Measurements from ENCODE around the gene TEX264.

The TEX264 gene

DNA sequence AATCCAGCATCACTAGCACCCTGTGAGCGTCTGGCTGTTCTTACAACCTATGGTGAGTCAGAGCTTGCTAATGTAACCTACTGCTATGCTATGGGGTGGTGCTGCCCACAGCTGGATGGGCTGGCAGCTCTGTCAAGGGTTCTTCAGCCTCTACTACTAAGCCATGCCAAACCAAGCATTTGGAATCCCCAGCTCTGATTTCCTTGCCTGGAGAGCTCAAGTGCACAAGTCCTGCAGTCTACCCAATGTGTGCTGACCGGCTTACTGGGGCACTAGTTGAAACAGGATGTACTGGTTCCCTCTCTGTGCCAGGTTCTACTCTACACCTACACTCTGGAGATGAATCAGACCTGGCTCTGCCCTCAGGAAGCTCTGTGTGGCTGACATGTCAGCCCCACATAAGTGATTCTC is 4.2 kb downstream of the TEX264 start:
- no peak for DNase-seq (ENCODE audit: low read depth in 2 of 2)

GRCh38 chr3:51676102-51676640 is 5.1 kb downstream of the TEX264 start:
- DNase-seq (ENCODE audit: low read depth in 2 of 2), result no peak

DNA sequence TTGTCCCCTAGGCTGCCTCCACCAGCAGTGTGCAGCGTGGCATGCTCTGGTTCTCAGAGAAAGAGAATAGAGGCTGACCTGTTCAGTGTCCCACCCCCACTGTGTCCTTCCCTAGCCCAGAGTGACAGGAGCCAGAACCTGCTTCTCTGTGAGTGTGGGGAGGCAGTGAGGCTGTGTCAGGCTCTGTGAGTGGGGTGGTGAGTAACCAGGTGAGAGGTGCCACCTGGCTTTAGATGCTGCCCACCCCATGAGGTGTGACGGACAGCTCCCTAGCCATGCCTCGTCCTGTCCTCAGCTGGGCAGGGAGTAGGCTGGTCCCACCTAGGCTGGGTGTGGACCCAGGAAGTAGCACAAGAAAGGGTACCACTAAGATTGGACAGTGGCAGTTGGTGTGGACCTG is 6.3 kb downstream of the TEX264 start:
- DNase-seq (ENCODE audit: low read depth in 2 of 2), result no peak

DNA sequence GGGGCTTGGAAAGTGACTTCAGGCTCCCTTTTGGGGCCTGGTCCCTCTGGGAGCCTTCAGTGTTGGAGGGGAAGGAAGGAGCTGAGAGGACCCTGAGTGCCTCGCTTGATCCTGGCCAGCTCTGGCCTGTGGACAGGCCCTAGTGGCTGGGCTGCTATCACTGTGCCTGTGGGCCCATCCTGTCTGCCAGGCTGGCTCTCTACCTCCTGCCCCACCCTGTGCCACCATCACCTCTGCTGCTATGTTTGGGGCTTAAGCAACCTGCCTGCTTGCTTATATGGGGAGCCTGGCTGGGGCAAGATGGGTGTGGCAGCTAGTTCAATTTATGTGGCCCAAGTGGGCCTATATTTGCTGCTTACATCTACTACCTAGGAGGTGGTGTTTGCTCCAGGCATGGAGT is 7.1 kb downstream of the TEX264 start:
- DNase-seq (ENCODE audit: low read depth in 2 of 2), result no peak

GRCh38 chr3:51678641-51679040 is 7.6 kb downstream of the TEX264 start:
- DNase-seq (ENCODE audit: low read depth in 2 of 2), result no peak

DNA sequence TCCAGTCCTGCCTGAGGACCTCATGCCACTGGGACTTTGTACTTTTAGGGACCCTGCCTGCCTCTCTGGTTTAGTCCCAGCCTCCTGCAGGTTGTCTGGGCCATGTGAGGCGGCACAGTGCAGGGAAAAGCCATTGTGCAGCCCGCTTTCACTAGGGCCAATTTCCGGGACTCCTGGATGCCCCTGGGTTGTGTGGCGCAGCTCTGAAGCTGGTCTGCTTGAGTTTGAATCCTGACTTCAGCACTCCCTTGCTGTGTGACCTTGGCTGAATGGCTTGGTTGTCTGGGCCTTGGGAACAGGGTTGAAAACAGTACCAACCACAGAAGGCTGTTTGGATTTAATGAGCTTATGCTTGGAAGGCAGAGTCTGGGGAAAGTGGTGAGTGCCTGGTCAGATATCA is 8.3 kb downstream of the TEX264 start:
- DNase-seq (ENCODE audit: low read depth in 2 of 2), result no peak

- no peak for DNase-seq (ENCODE audit: low read depth in 2 of 2)
Measured at GRCh38 chr3:51679777-51680176, 8.7 kb downstream of the TEX264 start.

- no peak for DNase-seq (ENCODE audit: low read depth in 2 of 2)
Measured at GRCh38 chr3:51680196-51680595, 9.1 kb downstream of the TEX264 start.

DNA sequence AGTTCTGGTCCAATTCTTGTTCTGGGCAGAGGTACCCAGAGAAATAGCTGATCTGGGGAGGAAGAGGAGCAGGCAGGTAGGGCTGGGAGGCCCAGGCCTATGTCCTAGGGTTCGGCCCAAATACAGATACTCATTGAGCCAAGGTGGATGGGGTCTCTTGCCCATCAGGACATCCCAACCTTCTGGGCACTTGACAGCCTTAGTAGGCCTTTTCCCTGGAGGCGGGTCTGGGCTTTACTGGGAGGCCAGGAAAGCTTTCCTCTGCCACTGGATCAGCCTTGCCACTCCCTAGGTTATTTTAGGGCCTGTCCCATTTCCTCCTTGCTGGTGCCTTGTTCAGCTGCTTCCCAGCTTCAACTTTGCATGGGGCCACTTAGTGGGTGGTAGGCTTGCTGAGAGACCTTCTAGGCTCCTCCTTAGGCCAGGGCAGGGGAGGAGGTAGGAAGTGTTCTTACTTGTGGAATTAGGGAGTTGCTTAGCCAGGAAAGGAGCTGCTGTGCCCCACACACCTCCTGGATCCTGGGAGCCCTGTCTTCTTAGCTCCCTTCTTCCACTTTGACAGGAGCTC is 9.7 kb downstream of the TEX264 start:
- DNase-seq (ENCODE audit: low read depth in 2 of 2), result no peak

DNA sequence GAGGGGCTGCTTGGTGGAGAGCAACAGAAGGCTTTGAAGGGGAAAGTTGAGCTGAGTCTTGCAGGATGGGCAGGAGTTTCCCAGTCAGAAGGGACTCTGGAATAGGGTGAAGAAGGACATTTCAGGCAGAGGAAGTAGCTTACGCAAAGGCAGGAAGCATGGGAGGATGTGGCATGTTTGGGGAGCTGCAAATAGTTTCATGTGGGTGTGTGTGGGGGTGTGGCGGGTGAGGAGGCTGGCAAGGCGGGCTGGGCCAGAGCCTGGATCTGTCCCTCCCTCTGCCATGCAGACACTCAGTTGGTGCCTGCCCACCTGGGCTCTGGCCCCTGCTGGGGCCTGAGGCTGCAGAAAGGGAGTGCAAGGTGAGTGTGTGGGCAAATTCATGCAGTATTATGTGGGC is 10.4 kb downstream of the TEX264 start:
- no peak for DNase-seq (ENCODE audit: low read depth in 2 of 2)

- DNase-seq (ENCODE audit: low read depth in 2 of 2), result peak in 1 of 2 donors; percentile 53
Measured at GRCh38 chr3:51682079-51682478, 11.0 kb downstream of the TEX264 start.

- DNase-seq (ENCODE audit: low read depth in 2 of 2), result no peak
Measured at GRCh38 chr3:51682526-51682925, 11.5 kb downstream of the TEX264 start.

DNA sequence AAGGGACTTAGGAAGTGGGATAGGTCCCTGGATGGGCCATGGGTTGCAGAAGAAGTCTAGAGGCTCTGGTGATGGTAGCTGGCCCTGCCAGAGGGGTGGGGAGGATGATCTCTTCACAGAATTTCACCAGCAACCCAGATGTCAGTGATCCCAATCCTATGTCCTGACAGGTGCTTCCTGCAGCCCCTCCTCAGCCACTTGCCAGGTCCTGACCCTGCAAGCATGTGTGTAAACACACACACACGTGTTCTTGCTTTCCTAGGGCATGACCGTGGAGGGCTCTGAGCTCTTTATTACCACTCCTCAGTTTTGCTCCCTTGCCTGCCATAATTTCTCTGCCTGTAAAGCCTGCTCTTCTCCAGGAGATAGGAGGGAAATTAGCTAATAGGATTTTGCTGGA is 12.5 kb downstream of the TEX264 start:
- DNase-seq (ENCODE audit: low read depth in 2 of 2), result no peak

DNA sequence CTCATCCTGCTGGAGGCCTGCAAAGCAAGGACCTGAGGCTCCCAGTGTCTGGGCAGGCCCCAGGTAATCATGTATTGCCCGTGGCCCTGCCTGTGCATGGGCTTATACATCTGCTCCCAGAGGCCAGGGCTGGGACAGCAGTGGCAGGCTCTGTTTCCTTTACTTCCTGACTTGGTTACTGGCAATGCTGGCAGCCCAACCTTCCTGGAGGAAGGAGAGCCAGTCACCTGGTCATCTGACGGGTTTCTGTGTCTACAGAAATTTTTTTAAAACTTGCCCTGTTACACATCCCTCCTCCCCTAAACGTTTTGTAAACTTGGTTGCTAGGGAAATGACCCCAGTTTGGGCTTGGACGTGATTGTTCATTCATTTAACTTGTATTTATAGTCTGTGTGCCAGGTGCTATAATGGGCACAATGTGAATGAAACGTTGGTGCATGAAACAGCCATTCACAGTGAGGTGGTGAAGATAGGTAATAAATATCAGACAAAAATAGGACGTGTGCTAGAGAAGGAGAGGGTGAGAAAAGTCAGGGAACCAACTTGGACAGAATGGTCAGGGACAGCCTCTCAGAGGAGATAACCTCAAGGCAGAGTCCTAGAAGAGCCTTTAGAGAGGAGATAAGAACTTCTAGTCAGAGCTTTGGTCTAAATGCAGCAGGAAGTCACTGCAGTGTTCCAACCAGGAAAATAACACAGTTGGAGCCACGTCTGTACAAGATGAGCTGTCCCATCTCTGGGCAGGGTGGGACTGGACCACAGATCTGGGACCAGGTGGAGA is 14.1 kb downstream of the TEX264 start:
- DNase-seq (ENCODE audit: low read depth in 2 of 2), result no peak

DNA sequence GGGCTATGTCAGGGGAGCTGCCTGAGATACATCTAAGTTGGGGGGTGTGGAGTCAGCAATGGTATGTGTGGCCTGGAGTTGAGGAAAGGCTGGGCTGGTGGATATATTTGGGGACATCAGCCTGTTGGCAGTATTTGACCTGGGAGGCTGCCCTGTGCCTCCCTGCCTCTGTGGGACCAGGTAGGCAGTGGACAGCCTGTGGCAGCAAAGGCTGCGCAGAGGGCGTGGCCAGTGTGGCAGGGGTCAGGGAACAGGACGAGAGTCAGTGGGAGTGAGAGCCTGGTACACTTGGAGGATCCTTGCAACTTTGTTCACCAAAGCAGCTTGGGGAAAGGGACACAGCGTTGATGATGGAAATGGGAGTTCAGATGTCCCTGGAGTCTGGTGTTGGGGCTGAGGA is 15.0 kb downstream of the TEX264 start:
- no peak for DNase-seq (ENCODE audit: low read depth in 2 of 2)

DNA sequence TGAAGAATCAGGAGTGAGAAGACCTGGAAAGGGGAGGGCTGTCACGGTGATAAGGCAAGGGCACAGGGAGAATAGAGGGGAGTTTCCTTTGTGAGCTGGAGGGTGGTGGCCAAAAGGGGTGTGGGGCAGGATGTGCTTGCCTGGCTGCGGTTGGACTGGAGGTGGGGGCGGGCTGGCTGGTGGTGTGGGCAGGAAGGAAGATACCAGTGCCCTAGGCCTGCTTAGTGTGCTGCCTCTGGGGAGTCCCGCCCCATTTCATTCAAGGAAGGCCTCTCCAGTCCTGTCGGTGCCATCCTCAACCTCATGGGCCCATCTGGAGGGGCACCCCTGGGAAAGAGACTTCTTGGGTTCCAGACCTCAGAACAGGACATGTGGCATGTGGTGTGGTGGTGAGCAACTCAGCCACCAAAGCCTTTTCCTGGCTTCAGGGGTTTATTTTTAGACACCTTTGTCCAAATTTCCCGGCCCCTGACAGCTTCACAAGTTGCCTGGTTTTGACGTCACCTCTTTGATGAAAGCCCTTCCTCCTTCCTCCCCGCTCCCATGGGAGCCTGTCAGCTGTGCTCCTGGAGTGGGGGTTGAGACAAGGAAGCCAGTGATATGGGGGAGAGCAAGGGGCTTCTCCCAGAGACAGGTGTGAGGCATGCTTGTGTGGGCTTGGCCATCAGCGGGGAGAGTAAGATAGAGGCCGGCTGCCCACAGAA is 15.6 kb downstream of the TEX264 start:
- peak; percentile 71 to 72 for DNase-seq (ENCODE audit: low read depth in 2 of 2)

GRCh38 chr3:51687431-51688205 is 16.6 kb downstream of the TEX264 start:
- no peak for DNase-seq (ENCODE audit: low read depth in 2 of 2)

GRCh38 chr3:51688206-51688600 is 17.2 kb downstream of the TEX264 start:
- DNase-seq (ENCODE audit: low read depth in 2 of 2), result no peak

DNA sequence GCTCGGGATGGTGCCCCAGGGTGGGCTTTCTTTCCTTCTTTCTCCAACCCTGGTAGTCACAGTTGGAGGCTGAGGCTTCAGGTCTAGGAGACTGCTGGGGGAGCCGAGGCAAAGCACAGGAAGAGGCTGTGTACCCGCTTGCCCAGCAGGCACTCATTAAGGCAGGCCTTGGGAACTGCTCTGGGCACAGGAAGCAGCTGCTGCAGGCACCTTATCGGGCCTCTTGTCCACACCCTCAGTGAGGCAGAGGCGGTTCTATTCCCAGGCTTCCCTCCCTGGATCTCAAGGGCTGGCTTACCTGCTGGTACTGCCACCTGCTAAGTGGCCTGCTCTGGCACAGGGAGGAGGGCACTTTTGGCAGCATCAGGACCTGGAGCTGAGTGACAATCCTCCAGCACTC is 20.0 kb downstream of the TEX264 start:
- no peak for DNase-seq (ENCODE audit: low read depth in 2 of 2)

- DNase-seq (ENCODE audit: low read depth in 2 of 2), result no peak
Measured at GRCh38 chr3:51691949-51692348, 20.9 kb downstream of the TEX264 start.

DNA sequence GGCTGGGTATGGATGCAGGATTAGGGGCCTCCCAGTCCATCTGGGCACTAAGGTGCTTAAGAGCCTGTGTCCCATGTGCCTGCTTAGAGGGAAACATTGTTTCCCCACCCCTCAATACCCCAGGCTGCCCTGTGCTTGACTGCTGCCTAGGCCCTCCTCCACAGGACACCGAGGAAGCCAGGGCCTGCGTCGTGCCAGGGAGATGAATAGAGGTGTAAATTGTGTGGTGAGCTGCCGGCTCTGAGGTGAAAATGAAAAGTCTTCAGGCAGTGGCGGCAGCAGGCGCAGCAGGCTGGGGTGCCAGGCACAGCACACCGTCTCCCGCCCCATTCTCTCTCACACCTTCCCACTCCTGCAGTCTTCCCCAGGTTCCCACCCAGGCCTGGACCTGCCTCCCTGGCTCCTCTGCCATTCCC is 21.9 kb downstream of the TEX264 start:
- no peak for DNase-seq (ENCODE audit: low read depth in 2 of 2)

DNA sequence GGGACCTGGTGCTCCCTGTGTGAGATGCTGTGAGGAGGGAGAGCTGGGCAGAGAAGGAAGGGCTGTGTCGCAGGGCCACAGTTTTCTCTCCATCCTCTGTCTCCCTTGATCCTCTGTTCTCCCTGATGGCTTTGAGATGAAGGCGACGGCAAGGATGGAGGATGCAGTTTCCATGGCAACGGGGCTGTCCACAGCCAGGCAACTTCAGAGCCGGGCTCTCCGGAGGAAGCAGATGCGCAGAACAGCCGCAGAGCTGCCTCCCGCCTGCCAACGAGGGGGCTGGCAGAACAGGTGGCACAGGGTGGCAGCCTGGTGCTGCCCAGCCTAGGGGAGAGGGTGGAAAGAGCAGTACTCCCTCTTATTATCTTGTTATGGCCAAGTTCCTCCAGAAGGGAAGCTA is 25.9 kb downstream of the TEX264 start:
- no peak for DNase-seq (ENCODE audit: low read depth in 2 of 2)

Data from stimulated activated CD8-positive, alpha-beta memory T cell treated with anti-CD3 and anti-CD28 coated beads, Interleukin-2, amount 100 ng/mL, for 48 hours (primary cell).